ENCODE data around the gene MRPS25. TPM values are rescaled to one million over a fixed set of nuclear protein-coding genes. Genes with fewer than 3 reads are reported as not detected.

Gene MRPS25
- total and polyA plus RNA-seq, 9 of the 15 experiments (the other 6 are each of a cell fraction or from before 2014, with no cell fraction given) = 34.3 to 129 (median 78.2) TPM

GRCh38 chr3:15052335-15053242 lies 12.5 kb downstream of the MRPS25 start (continued):
- TF ChIP-seq MYC (IDR thresholded peaks at IDR 0.05; ENCODE audit: low read depth, low read length) (no peak; the same call in 1 of the 2 replicates), MYC (CRISPR knock-in tag; IDR thresholded peaks at IDR 0.05; ENCODE audit: borderline replicate concordance, low read depth) (no peak), POLR2AphosphoS5 (IDR thresholded peaks at IDR 0.05; ENCODE audit: control insufficient read depth, insufficient read depth, low read depth, low read length) (peak; percentile 100), PKNOX1 (IDR thresholded peaks at IDR 0.05) (peak; percentile 90), ZNF384 (IDR thresholded peaks at IDR 0.05; ENCODE audit: low read depth, low read length) (peak; percentile 50; the same call in 1 of the 2 replicates), RBBP5 (IDR thresholded peaks at IDR 0.05; ENCODE audit: borderline replicate concordance, insufficient read depth, low read length, poor library complexity, severe bottlenecking) (peak; percentile 70), DMBX1 (CRISPR knock-in tag; IDR thresholded peaks at IDR 0.05; ENCODE audit: borderline replicate concordance) (peak; percentile 95), HOXB6 (CRISPR knock-in tag; IDR thresholded peaks at IDR 0.05; ENCODE audit: borderline replicate concordance) (no peak), TCF3 (CRISPR knock-in tag; IDR thresholded peaks at IDR 0.05) (peak; percentile 100), ZNF699 (CRISPR knock-in tag; IDR thresholded peaks at IDR 0.05; ENCODE audit: insufficient replicate concordance) (no peak), ERF (CRISPR knock-in tag; IDR thresholded peaks at IDR 0.05) (peak; percentile 68; the same call in 1 of the 2 replicates), HDAC3 (IDR thresholded peaks at IDR 0.05; ENCODE audit: borderline replicate concordance, partially characterized antibody) (peak; percentile 92), SRSF3 (IDR thresholded peaks at IDR 0.05; ENCODE audit: insufficient read depth, low read length) (no peak), ZNF143 (CRISPR knock-in tag; IDR thresholded peaks at IDR 0.05) (0 out of 2 replicates have a peak, but pooled peaks have one; percentile 33), TSC22D4 (tag; IDR thresholded peaks at IDR 0.05) (no peak), CREM (IDR thresholded peaks at IDR 0.05; ENCODE audit: low read depth) (peak; percentile 78), SRSF9 (IDR thresholded peaks at IDR 0.05; ENCODE audit: borderline replicate concordance, low read depth, low read length) (no peak), NFYB (IDR thresholded peaks at IDR 0.05; ENCODE audit: extremely low read depth, insufficient read length) (no peak), ZNF280B (CRISPR knock-in tag; IDR thresholded peaks at IDR 0.05) (no peak), SLC30A9 (CRISPR knock-in tag; IDR thresholded peaks at IDR 0.05) (no peak), ZNF282 (CRISPR knock-in tag; IDR thresholded peaks at IDR 0.05) (no peak), ZSCAN29 (IDR thresholded peaks at IDR 0.05) (no peak), GATAD2B (IDR thresholded peaks at IDR 0.05; ENCODE audit: borderline replicate concordance) (no peak; the same call in 1 of the 2 replicates), MAFG (tag; conservative IDR thresholded peaks at IDR 0.05) (no peak)

Measured in K562 (cell line).